ENCODE data around the gene ATP13A3.

Gene ATP13A3

GRCh38 chr3:194508491-194509453 is 22.0 kb upstream of the ATP13A3 start:
- Histone ChIP-seq H3K4me1 (ENCODE audit: insufficient read depth, low read length, severe bottlenecking) (peaks cover 11% of the 10 kb centered on the region), H3K36me3 (ENCODE audit: insufficient read depth, low read length) (0 out of 2 replicates have a peak, but pooled peaks cover 3% of the 10 kb centered on the region), H2AFZ (ENCODE audit: low read length) (no peak overlapping the region), H3K4me3 (ENCODE audit: low read depth, low read length, poor library complexity, severe bottlenecking) (no peak overlapping the region), H3K9ac (ENCODE audit: low read length) (no peak overlapping the region), H3K27me3 (ENCODE audit: insufficient read depth, low read length) (no peaks in the 10 kb centered on the region), H3K9me3 (ENCODE audit: low read length) (no peaks in the 10 kb centered on the region), H3K4me2 (ENCODE audit: low read length) (no peak overlapping the region), H3K27ac (ENCODE audit: low read depth, low read length, poor library complexity, severe bottlenecking) (no peak overlapping the region), H3F3A (ENCODE audit: insufficient read depth, low read length) (no peaks in the 10 kb centered on the region), H4K20me1 (ENCODE audit: insufficient read depth, low read length) (no peaks in the 10 kb centered on the region), H3K9me2 (ENCODE audit: low read depth, low read length) (no peaks in the 10 kb centered on the region), H3K79me2 (ENCODE audit: insufficient read depth, low read length) (no peaks in the 10 kb centered on the region)
- no peak for TF ChIP-seq EZH2 (IDR thresholded peaks at IDR 0.05; ENCODE audit: borderline replicate concordance, low read length)
- TF ChIP-seq, protein P1, sequence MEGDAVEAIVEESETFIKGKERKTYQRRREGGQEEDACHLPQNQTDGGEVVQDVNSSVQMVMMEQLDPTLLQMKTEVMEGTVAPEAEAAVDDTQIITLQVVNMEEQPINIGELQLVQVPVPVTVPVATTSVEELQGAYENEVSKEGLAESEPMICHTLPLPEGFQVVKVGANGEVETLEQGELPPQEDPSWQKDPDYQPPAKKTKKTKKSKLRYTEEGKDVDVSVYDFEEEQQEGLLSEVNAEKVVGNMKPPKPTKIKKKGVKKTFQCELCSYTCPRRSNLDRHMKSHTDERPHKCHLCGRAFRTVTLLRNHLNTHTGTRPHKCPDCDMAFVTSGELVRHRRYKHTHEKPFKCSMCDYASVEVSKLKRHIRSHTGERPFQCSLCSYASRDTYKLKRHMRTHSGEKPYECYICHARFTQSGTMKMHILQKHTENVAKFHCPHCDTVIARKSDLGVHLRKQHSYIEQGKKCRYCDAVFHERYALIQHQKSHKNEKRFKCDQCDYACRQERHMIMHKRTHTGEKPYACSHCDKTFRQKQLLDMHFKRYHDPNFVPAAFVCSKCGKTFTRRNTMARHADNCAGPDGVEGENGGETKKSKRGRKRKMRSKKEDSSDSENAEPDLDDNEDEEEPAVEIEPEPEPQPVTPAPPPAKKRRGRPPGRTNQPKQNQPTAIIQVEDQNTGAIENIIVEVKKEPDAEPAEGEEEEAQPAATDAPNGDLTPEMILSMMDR (IDR thresholded peaks at IDR 0.05; ENCODE audit: low read length), result no peak

DNA sequence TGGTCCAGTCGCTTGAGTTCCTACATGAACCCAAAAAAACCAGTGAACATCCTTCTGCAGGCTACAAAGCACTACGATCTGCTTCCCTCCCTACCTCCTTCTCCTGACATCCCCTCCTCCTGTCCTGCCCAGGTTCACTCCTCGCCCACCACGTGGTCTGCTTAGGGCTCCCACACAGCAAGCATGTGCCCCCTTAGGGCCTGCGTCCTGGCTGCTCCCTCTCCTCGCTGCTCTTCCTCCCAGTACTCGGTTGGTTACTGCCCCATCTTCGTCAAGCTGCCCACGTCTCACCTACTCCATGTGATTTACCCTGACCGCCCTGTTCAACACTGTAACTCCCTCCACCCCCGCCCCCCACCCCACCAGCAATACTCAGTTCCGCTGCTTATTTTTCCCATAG is 20.8 kb upstream of the ATP13A3 start:
- no peak overlapping the region for H3K4me2 ChIP-seq (ENCODE audit: low read length)
- H2AFZ ChIP-seq (ENCODE audit: low read length), result no peak overlapping the region
- H3K4me1 ChIP-seq (ENCODE audit: insufficient read depth, low read length, severe bottlenecking), result peaks cover 11% of the 10 kb centered on the region
- no peaks in the 10 kb centered on the region for H3K79me2 ChIP-seq (ENCODE audit: insufficient read depth, low read length)
- H3F3A ChIP-seq (ENCODE audit: insufficient read depth, low read length), result no peaks in the 10 kb centered on the region
- no peaks in the 10 kb centered on the region for H3K27me3 ChIP-seq (ENCODE audit: insufficient read depth, low read length)
- no peaks in the 10 kb centered on the region for H3K9me3 ChIP-seq (ENCODE audit: low read length)
- no peaks in the 10 kb centered on the region for H3K9me2 ChIP-seq (ENCODE audit: low read depth, low read length)
- H3K9ac ChIP-seq (ENCODE audit: low read length), result no peak overlapping the region
- H4K20me1 ChIP-seq (ENCODE audit: insufficient read depth, low read length), result no peaks in the 10 kb centered on the region
- H3K27ac ChIP-seq (ENCODE audit: low read depth, low read length, poor library complexity, severe bottlenecking), result no peak overlapping the region
- no peak overlapping the region for H3K4me3 ChIP-seq (ENCODE audit: low read depth, low read length, poor library complexity, severe bottlenecking)
- TF ChIP-seq EZH2 (IDR thresholded peaks at IDR 0.05; ENCODE audit: borderline replicate concordance, low read length), result no peak
- TF ChIP-seq, protein P1 (IDR thresholded peaks at IDR 0.05; ENCODE audit: low read length), result no peak
- peaks cover 12% of the 10 kb centered on the region; the same call in 1 of the 2 replicates for H3K36me3 ChIP-seq (ENCODE audit: insufficient read depth, low read length)

DNA sequence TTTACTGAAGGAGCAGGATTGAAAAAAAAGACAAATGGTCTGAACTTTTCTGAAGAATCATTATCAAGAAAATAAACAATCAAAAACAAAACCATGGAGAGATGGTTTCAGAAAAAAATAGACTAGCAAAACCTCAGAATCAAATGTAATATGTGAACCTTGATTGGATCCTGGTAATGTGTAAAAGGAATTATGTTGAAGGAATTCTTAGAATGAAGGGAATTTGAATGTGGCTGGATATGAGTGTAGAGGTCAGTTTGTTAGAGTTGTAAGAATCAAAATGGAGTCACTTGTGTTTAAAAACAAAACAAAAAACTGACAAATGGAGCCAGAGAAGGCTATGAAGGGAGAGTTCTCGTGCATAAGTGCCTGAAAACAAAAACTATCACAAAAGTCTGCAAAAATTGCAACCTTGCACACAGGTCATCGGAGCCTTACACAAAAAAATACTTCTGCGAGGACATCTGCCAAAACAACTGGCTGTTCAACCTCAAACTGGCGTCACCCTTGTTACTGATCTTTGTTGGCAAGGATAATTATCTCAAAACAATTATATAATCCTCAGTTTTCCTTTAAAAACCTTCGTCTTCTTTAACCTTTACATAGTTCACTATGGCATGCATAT is 19.1 kb upstream of the ATP13A3 start:
- Histone ChIP-seq H3K9me2 (ENCODE audit: low read depth, low read length) (no peaks in the 10 kb centered on the region), H3K4me1 (ENCODE audit: insufficient read depth, low read length, severe bottlenecking) (peaks cover 11% of the 10 kb centered on the region), H4K20me1 (ENCODE audit: insufficient read depth, low read length) (no peaks in the 10 kb centered on the region), H2AFZ (ENCODE audit: low read length) (no peak overlapping the region), H3K4me3 (ENCODE audit: low read depth, low read length, poor library complexity, severe bottlenecking) (no peak overlapping the region), H3K27ac (ENCODE audit: low read depth, low read length, poor library complexity, severe bottlenecking) (no peak overlapping the region), H3K36me3 (ENCODE audit: insufficient read depth, low read length) (peaks cover 16% of the 10 kb centered on the region; the same call in 1 of the 2 replicates), H3K4me2 (ENCODE audit: low read length) (no peak overlapping the region), H3K9ac (ENCODE audit: low read length) (no peak overlapping the region), H3K9me3 (ENCODE audit: low read length) (no peaks in the 10 kb centered on the region), H3K27me3 (ENCODE audit: insufficient read depth, low read length) (no peaks in the 10 kb centered on the region), H3F3A (ENCODE audit: insufficient read depth, low read length) (no peaks in the 10 kb centered on the region), H3K79me2 (ENCODE audit: insufficient read depth, low read length) (no peaks in the 10 kb centered on the region)
- TF ChIP-seq EZH2 (IDR thresholded peaks at IDR 0.05; ENCODE audit: borderline replicate concordance, low read length), result no peak
- TF ChIP-seq, protein P1 (IDR thresholded peaks at IDR 0.05; ENCODE audit: low read length), result no peak
